Smooth muscle cell (in vitro differentiated cells): ENCODE data around the gene TMEM243. TPM values are rescaled to one million over a fixed set of nuclear protein-coding genes. Genes with fewer than 3 reads are reported as not detected.

Experiments used
- DNase-seq: peaks from one replicate; lab custom pipeline; 2025; ENCODE audit not compliant: unreplicated experiment; lab: John Stamatoyannopoulos, UW
- H2AFZ ChIP-seq: fragments of 200-600 bp; sonication (generic); 2 replicates; pipeline ENCODE4 v1.6.0; 2016; ENCODE audit warnings: antibody characterized with exemption, low read depth, mild to moderate bottlenecking
- H3F3A ChIP-seq: fragments of 200-600 bp; sonication (generic); 2 replicates; pipeline ENCODE4 v1.6.0; 2017; ENCODE audit warnings: antibody characterized with exemption, low read depth
- H3K27ac ChIP-seq: fragments of 200-600 bp; sonication (generic); 2 replicates; pipeline ENCODE4 v1.5.1; 2016; ENCODE audit warnings: low read depth, mild to moderate bottlenecking
- H3K27me3 ChIP-seq: fragments of 200-600 bp; sonication (generic); 2 replicates; pipeline ENCODE4 v1.6.1; 2016; ENCODE audit warnings: low read depth, mild to moderate bottlenecking
- H3K36me3 ChIP-seq: fragments of 200-600 bp; sonication (generic); 2 replicates; pipeline ENCODE4 v1.5.1; 2016; ENCODE audit warnings: low read depth
- H3K4me1 ChIP-seq: fragments of 200-600 bp; sonication (generic); 2 replicates; pipeline ENCODE4 v1.5.1; 2016; ENCODE audit warnings: low read depth
- H3K4me2 ChIP-seq: fragments of 200-600 bp; sonication (generic); 2 replicates; pipeline ENCODE4 v1.6.0; 2016; ENCODE audit warnings: mild to moderate bottlenecking
- H3K4me3 ChIP-seq: fragments of 200-600 bp; sonication (generic); 2 replicates; pipeline ENCODE4 v1.5.1; 2016; ENCODE audit warnings: mild to moderate bottlenecking
- H3K79me2 ChIP-seq: fragments of 200-600 bp; sonication (generic); 2 replicates; pipeline ENCODE4 v1.6.0; 2016; ENCODE audit warnings: low read depth, mild to moderate bottlenecking
- H3K9ac ChIP-seq: fragments of 200-600 bp; sonication (generic); 2 replicates; pipeline ENCODE4 v1.6.0; 2016; ENCODE audit warnings: low read depth
- H3K9me3 ChIP-seq: fragments of 200-600 bp; sonication (generic); replicated peaks from 2 replicates; pipeline ENCODE4 v1.5.1; 2016; ENCODE audit warnings: low read depth
- H4K20me1 ChIP-seq: fragments of 200-600 bp; sonication (generic); 2 replicates; pipeline ENCODE4 v1.6.0; 2016; ENCODE audit warnings: low read depth
- CTCF ChIP-seq: fragments of 200-600 bp; sonication (generic); IDR thresholded peaks from 2 replicates; pipeline ENCODE4 v1.5.1; 2017; ENCODE audit warnings: borderline replicate concordance, mild to moderate bottlenecking, antibody characterized with exemption; ENCODE audit not compliant: insufficient read depth, poor library complexity, severe bottlenecking
- WGBS: methylation state at CpG from one replicate; pipeline ENCODE4 v1.1.7; 2016; ENCODE audit warnings: low lambda C conversion rate; 5-methylcytosine and 5-hydroxymethylcytosine counted together
- polyA plus RNA-seq: library from polyadenylated mRNA; unstranded; fragments of >200 nt; fragmentation: Nextera tagmentation; extraction: Ambion mirVana; gene quantifications from 2 replicates; pipeline ENCODE4 v1.2.1, GENCODE V29; 2016
- total RNA-seq: library from RNA; depleted of rRNA; stranded (reverse); fragments of >200 nt; gene quantifications from 2 replicates; pipeline ENCODE4 v1.2.3, GENCODE V29; 2014

TMEM243 gene
- total and polyA plus RNA-seq, 2 experiments from 2014 or later: 32.7 to 43.7 TPM

GRCh38 chr7:87217983-87218653 lies 1.4 kb downstream of the TMEM243 start:
- Histone ChIP-seq H3K9ac (no peak overlapping the region), H3K4me3 (peak overlapping the region; percentile 86), H3K79me2 (peaks cover 29% of the 10 kb centered on the region), H3K27ac (no peak overlapping the region), H4K20me1 (peaks cover 28% of the 10 kb centered on the region), H3K4me1 (no peaks in the 10 kb centered on the region), H3K36me3 (no peaks in the 10 kb centered on the region), H3F3A (no peaks in the 10 kb centered on the region), H3K9me3 (no peaks in the 10 kb centered on the region), H3K27me3 (peaks cover 9% of the 10 kb centered on the region), H3K4me2 (peak overlapping the region; percentile 92), H2AFZ (no peak overlapping the region)
- no peak for TF ChIP-seq CTCF
- DNase-seq: no peak
- 89% methylated on average over 9 of the region's 9 CpGs for WGBS

- Histone ChIP-seq H3K4me2 (peak overlapping the region; percentile 14), H3K27me3 (no peaks in the 10 kb centered on the region), H3K9ac (no peak overlapping the region), H2AFZ (no peak overlapping the region), H3K79me2 (peaks cover 41% of the 10 kb centered on the region), H3K36me3 (no peaks in the 10 kb centered on the region), H3F3A (no peaks in the 10 kb centered on the region), H3K9me3 (no peaks in the 10 kb centered on the region), H3K27ac (no peak overlapping the region), H3K4me1 (no peaks in the 10 kb centered on the region), H4K20me1 (peaks cover 40% of the 10 kb centered on the region), H3K4me3 (no peak overlapping the region)
- no peak for DNase-seq
- whole genome bisulfite sequencing: 87% methylated on average over 5 of the region's 5 CpGs
- no peak for TF ChIP-seq CTCF
Observed at GRCh38 chr7:87216701-87217508, 2.6 kb downstream of the TMEM243 start.

- H2AFZ ChIP-seq: no peak overlapping the region
- no peak overlapping the region for H3K4me2 ChIP-seq
- no peak for DNase-seq
- peaks cover 57% of the 10 kb centered on the region for H4K20me1 ChIP-seq
- peaks cover 6% of the 10 kb centered on the region for H3K4me1 ChIP-seq
- WGBS: 96% methylated on average over 3 of the region's 3 CpGs
- H3K79me2 ChIP-seq: peaks cover 48% of the 10 kb centered on the region
- no peaks in the 10 kb centered on the region for H3K36me3 ChIP-seq
- H3K9ac ChIP-seq: no peak overlapping the region
- no peaks in the 10 kb centered on the region for H3K9me3 ChIP-seq
- no peak overlapping the region for H3K27ac ChIP-seq
- no peak for TF ChIP-seq CTCF
- H3K27me3 ChIP-seq: no peaks in the 10 kb centered on the region
- no peak overlapping the region for H3K4me3 ChIP-seq
- H3F3A ChIP-seq: no peaks in the 10 kb centered on the region
Observed at GRCh38 chr7:87215046-87215445, 4.5 kb downstream of the TMEM243 start.
